ENCODE measurements around the gene RAB24.
"Not testable (repeated sequence)": the region's sequence is repeated elsewhere in the genome, so short reads cannot be mapped to it uniquely, and the experiment has no call there.

Gene RAB24

GRCh38 chr5:177303121-177303924, at the start of gene RAB24, which contains the start of gene PRELID1:
RAB24 (minus strand) TSS chr5:177303719; CDS start chr5:177303288, 431 bp downstream.
PRELID1 (plus strand) TSS chr5:177303799; CDS start chr5:177303986, 187 bp downstream.
- DNase-seq (peak; percentile 95), ATAC-seq (peak; percentile 55)

GRCh38 chr5:177353093-177353492, 49.6 kb upstream of the RAB24 start:
- ATAC-seq (no peak), DNase-seq (no peak)

- peak; percentile 98 for ATAC-seq
- DNase-seq, result peak; percentile 90
Measured at GRCh38 chr5:177351392-177352329, 48.1 kb upstream of the RAB24 start, which contains the start of gene LMAN2. LMAN2 (minus strand) TSS chr5:177351668; CDS start chr5:177351647, 21 bp downstream.

- ATAC-seq, result peak; percentile 8
- no peak for DNase-seq
Measured at GRCh38 chr5:177350776-177351391, 47.4 kb upstream of the RAB24 start.

- no peak for DNase-seq
- no peak for ATAC-seq
Measured at GRCh38 chr5:177349762-177350161, 46.2 kb upstream of the RAB24 start.

GRCh38 chr5:177349362-177349647, 45.8 kb upstream of the RAB24 start:
- DNase-seq, result no peak
- ATAC-seq, result no peak

DNA sequence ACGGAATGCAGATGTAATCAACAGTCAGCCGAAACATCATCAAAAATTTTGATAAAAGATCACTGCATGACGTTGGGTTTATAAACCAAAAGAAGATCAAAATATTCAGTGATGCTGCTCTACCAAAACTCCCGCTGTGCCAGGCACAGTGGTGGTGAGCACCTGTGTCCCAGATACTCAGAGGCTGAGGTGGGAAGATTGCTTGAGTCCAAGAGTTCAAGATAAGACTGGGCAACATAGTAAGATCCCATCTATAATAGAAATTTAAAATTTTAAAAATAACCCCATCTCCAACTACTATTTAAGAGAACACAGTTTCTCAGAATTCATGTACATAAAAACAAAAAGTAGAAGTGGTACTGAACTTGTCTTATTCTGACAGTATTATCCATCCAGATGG, 44.2 kb upstream of the RAB24 start:
- DNase-seq (no peak), ATAC-seq (no peak)

GRCh38 chr5:177346820-177347219, 43.3 kb upstream of the RAB24 start:
- no peak for ATAC-seq

GRCh38 chr5:177344891-177345290, 41.4 kb upstream of the RAB24 start:
- ATAC-seq (no peak), DNase-seq (no peak)

More at GRCh38 chr5:177346820-177347219, 43.3 kb upstream of the RAB24 start:
- no peak for DNase-seq

DNA sequence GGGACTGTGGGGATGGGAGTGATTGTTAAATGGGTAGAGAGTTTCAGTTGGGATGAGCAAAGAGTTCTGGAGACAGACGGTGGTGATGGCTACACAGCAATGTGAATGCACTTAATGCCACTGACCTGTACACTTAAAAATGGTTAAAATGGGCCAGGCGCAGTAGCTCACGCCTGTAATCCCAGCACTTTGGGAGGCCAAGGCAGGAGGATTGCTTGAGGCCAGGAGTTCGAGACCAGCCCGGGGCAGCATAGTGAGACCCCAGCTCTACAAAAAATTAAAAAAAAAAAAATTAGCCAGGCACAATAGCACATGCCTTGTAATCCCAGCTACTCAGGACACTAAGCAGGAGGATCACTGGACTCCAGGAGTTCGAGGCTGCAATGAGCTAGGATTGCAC, 40.3 kb upstream of the RAB24 start:
- ATAC-seq (no peak), DNase-seq (no peak)

- ATAC-seq, DNase-seq: not testable (repeated sequence)
Measured at GRCh38 chr5:177343000-177343399, 39.5 kb upstream of the RAB24 start.

- DNase-seq, result no peak
- ATAC-seq, result no peak
Measured at GRCh38 chr5:177339107-177339638, 35.7 kb upstream of the RAB24 start.

GRCh38 chr5:177338251-177339106, 35.0 kb upstream of the RAB24 start:
- no peak for DNase-seq
- no peak for ATAC-seq

DNA sequence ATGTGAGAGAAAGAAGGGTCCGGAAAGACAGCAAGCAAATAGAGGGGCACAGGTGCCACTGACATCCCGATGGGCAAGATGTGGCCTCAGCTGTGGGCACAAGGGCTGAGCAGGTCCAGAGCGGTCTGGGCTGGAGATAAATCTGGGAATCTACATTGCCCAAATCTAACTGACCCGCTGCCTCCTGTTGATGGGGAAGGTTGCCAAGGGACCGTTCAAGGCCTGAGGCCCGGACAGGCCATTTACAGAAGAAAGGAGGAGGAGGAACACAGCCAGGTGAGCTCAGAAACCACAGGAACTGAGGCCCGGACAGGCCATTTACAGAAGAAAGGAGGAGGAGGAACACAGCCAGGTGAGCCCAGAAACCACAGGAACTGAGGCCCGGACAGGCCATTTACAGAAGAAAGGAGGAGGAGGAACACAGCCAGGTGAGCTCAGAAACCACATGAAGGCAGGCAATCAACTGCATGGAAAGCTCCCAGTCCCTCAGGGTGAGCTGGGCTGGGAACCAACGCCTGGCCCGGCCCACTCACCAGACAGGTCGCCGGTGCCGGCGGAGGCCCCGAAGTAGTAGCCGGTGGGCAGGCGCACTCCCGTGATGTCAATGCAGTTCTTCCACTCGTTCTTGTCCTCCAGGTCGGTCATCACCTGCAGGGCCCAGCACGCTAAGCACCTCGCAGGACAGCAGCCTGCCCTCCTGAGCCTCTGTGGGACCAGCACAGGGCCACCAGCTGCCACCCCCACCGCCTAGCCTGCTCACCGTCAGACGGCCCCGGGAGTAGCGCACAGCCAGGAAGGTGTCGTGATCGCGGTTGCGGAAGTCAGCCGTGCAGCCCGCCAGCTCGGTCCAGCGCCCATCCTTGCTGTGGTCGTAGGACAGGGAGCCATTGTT, 33.3 kb upstream of the RAB24 start:
- ATAC-seq (no peak), DNase-seq (no peak)

- peak; percentile 78 for ATAC-seq
- DNase-seq, result peak; percentile 51
Measured at GRCh38 chr5:177336112-177336511, 32.6 kb upstream of the RAB24 start.

GRCh38 chr5:177335701-177336065, 32.2 kb upstream of the RAB24 start:
- DNase-seq (no peak), ATAC-seq (no peak)

- DNase-seq, result no peak
- no peak for ATAC-seq
Measured at GRCh38 chr5:177334781-177335700, 31.5 kb upstream of the RAB24 start.

DNA sequence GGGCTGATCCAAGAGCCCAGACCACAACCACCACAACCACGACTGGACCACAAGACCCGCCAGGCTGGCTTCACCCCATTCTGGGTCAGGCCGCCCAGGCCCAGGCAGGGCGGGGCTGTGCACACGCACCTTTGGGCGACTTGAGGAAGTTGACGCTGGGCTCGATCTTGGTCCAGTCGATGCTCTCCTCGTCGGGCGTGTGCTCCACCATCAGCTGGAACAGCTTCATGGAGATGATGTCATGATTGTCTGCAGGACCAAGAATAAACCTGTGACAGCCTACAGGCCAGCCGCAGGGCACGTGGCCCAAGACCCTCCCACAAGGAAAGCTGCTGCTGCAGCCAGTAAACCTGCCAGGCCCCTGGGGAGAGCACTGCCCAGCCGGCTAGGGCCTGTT, 30.6 kb upstream of the RAB24 start:
- ATAC-seq (no peak), DNase-seq (no peak)
